Cardiac muscle cell (in vitro differentiated cells and primary cell): ENCODE results near the gene PIGN. TPM values are rescaled to one million over a fixed set of nuclear protein-coding genes. Genes with fewer than 3 reads are reported as not detected.

ENCODE experiments used
- DNase-seq, 2 donors: peaks; one replicate each; pipeline versions ENCODE4 v3.0.0 to v3.0.0-alpha.2; 2010 to 2017; ENCODE audit warnings: low read depth in 1 of 2, low spot score in 1 of 2
- H3K27ac ChIP-seq: fragments of 200-600 bp; sonication (generic); 2 replicates; pipeline ENCODE4 v1.5.1; 2016
- H3K27me3 ChIP-seq: fragments of 200-600 bp; sonication (generic); 2 replicates; pipeline ENCODE4 v1.6.0; 2016; ENCODE audit warnings: control low read depth
- H3K36me3 ChIP-seq: fragments of 200-600 bp; sonication (generic); 2 replicates; pipeline ENCODE4 v1.5.1; 2016; ENCODE audit warnings: control low read depth
- H3K4me1 ChIP-seq: fragments of 200-600 bp; sonication (generic); 2 replicates; pipeline ENCODE4 v1.8.1; 2017; ENCODE audit warnings: low read depth, mild to moderate bottlenecking, mixed run types
- H3K4me3 ChIP-seq: fragments of 200-600 bp; sonication (generic); 2 replicates; pipeline ENCODE4 v1.5.1; 2016; ENCODE audit warnings: mild to moderate bottlenecking
- H3K9me3 ChIP-seq: fragments of 200-600 bp; sonication (generic); 2 replicates; pipeline ENCODE4 v1.5.1; 2017; ENCODE audit warnings: low read depth, mild to moderate bottlenecking, control low read depth
- polyA plus RNA-seq: library from polyadenylated mRNA; unstranded; fragments of >200 nt; fragmentation: Nextera tagmentation; extraction: Ambion mirVana; gene quantifications from 2 replicates; pipeline ENCODE4 v1.2.1, GENCODE V29; 2016
- total RNA-seq: library from RNA; depleted of rRNA; stranded (reverse); fragments of >200 nt; gene quantifications from 2 replicates; pipeline ENCODE4 v1.2.3, GENCODE V29; 2016
- TF ChIP-seq, protein P1 (sequence below): IDR thresholded peaks from 2 replicates; pipeline ENCODE4 v1.5.1; 2012; ENCODE audit warnings: low read depth, mild to moderate bottlenecking, low read length

The PIGN gene
- total and polyA plus RNA-seq, 2 experiments from 2014 or later, result 18.8 to 20.8 TPM

DNA sequence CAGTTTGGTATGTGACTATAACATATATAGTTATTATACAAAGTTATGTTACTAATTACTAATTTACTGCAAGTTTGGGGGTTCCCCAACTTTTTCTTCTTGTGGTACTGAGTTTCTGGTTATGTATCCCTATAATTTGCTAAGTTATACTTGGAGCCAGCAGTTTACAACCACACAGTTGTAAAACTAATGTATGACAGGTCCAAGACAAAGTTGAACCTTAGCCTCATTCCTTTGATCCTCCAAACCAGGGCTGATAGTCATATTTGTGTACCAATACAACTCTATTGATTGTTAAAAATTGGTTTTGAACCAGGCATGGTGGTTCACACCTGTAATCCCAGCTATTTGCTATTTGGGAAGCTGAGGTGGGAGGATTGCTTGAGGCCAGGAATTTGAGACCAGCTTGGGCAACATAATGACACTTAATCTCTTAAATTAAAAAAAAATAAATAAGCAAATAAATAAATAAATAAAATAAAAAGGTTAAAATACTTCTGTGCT, 24.5 kb upstream of the PIGN start:
- H3K4me1 ChIP-seq, result no peaks in the 10 kb centered on the region
- no peak for DNase-seq
- H3K4me3 ChIP-seq, result no peak overlapping the region
- H3K27me3 ChIP-seq, result no peaks in the 10 kb centered on the region
- no peak overlapping the region for H3K27ac ChIP-seq
- H3K36me3 ChIP-seq, result peaks cover 4% of the 10 kb centered on the region
- TF ChIP-seq, protein P1, sequence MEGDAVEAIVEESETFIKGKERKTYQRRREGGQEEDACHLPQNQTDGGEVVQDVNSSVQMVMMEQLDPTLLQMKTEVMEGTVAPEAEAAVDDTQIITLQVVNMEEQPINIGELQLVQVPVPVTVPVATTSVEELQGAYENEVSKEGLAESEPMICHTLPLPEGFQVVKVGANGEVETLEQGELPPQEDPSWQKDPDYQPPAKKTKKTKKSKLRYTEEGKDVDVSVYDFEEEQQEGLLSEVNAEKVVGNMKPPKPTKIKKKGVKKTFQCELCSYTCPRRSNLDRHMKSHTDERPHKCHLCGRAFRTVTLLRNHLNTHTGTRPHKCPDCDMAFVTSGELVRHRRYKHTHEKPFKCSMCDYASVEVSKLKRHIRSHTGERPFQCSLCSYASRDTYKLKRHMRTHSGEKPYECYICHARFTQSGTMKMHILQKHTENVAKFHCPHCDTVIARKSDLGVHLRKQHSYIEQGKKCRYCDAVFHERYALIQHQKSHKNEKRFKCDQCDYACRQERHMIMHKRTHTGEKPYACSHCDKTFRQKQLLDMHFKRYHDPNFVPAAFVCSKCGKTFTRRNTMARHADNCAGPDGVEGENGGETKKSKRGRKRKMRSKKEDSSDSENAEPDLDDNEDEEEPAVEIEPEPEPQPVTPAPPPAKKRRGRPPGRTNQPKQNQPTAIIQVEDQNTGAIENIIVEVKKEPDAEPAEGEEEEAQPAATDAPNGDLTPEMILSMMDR, result no peak
- H3K9me3 ChIP-seq, result no peaks in the 10 kb centered on the region

DNA sequence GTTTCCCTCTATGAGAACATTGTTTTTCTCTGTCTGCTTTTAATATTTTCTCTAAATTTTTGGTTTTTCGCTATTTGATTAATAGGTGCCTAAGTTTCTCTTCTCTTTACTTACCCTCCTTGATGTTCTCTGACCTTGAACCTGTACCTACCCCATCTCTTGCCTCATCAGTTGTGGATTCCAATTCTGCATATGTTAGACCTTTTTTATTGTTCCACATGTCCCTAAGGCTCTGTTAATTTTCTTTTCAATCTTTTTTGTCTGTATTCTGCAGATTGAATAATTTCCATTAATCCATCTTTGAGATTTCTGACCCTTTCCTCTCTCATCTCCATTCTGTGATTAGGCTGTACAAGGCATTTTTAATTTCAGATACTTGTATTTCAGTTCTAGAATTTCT, 23.3 kb upstream of the PIGN start:
- Histone ChIP-seq H3K4me3 (no peak overlapping the region), H3K4me1 (no peaks in the 10 kb centered on the region), H3K27me3 (no peaks in the 10 kb centered on the region), H3K36me3 (peaks cover 4% of the 10 kb centered on the region), H3K9me3 (no peaks in the 10 kb centered on the region), H3K27ac (no peak overlapping the region)
- DNase-seq, result no peak
- TF ChIP-seq, protein P1, result no peak

DNA sequence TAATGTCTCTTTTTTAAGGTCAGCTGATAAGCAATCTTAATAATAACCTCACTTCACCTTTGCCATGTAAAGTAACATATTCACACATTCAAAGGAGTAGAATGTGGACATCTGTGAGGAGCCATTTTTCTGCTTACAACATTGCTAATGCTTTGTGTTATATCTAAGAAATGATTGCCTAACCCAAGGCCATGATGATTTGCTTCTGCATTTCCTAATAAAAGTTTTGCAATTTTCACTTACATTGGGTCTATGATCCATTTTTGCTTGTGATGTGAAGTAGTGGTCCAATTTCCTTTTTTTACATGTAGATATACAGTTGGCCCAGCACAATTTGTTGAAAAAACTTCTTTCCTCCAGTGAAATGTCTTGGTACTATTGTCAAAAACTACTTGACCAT, 22.2 kb upstream of the PIGN start:
- TF ChIP-seq, protein P1, result no peak
- peaks cover 4% of the 10 kb centered on the region for H3K36me3 ChIP-seq

DNA sequence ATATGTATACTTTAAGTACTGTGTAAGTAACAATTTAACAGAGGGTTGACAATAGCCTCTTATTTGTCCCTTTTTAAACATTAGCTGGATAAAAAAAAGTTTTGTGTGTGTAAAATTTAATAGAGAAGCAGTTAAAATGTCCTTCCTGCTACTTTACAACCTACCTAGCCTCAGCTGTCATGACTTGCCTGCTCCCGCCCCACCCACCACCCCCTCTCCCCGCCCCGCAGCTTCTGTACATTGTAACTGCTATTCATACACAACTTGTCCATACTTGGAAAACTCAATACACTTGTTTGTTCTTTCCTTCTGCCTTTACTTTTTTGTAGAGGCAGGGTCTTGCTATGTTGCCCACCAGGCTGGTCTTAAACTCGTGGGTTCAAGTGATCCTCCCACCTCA, 19.7 kb upstream of the PIGN start:
- Histone ChIP-seq H3K27ac (no peak overlapping the region), H3K27me3 (no peaks in the 10 kb centered on the region), H3K4me1 (no peaks in the 10 kb centered on the region), H3K4me3 (no peak overlapping the region), H3K36me3 (no peaks in the 10 kb centered on the region), H3K9me3 (no peaks in the 10 kb centered on the region)
- TF ChIP-seq, protein P1, result no peak
- no peak for DNase-seq

More for the DNA sequence above, 22.2 kb upstream of the PIGN start:
- H3K4me3 ChIP-seq, result no peak overlapping the region
- H3K9me3 ChIP-seq, result no peaks in the 10 kb centered on the region
- no peaks in the 10 kb centered on the region for H3K27me3 ChIP-seq
- no peaks in the 10 kb centered on the region for H3K4me1 ChIP-seq
- DNase-seq, result peak in 1 of 2 donors; percentile 56
- no peak overlapping the region for H3K27ac ChIP-seq

DNA sequence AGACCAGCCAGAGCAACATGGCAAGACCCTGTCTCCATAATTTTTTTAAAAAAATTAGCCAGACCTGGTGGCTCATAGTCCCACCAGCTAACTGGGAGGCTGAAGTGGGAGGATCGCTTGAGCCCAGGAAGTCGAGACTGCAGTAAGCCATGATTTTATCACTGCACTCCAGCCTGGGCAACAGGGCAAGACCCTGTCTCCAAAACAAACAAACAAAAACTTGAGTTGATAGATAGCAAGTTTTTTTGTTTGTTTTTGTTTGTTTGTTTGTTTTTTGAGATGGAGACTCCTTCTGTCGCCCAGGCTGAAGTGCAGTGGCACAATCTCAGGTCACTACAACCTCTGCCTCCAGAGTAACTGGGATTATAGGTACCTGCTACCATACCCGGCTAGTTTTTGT, 19.0 kb upstream of the PIGN start:
- no peaks in the 10 kb centered on the region for H3K27me3 ChIP-seq

More for the DNA sequence above, 19.0 kb upstream of the PIGN start:
- Histone ChIP-seq H3K36me3 (no peaks in the 10 kb centered on the region), H3K4me1 (no peaks in the 10 kb centered on the region), H3K4me3 (no peak overlapping the region), H3K27ac (no peak overlapping the region), H3K9me3 (no peaks in the 10 kb centered on the region)
- DNase-seq, result no peak
- TF ChIP-seq, protein P1, result no peak
